Measurements from ENCODE around the gene ZNF74.
"Not testable (repeated sequence)": the region's sequence is repeated elsewhere in the genome, so short reads cannot be mapped to it uniquely, and the experiment has no call there.

Gene ZNF74

GRCh38 chr22:20393705-20394476, at the start of gene ZNF74:
Gene ZNF74 (plus strand): TSS chr22:20394151. CDS start chr22:20394629, 478 bp downstream.
- DNase-seq, result peak; percentile 37 to 94 (median 86)

- not testable (repeated sequence) for DNase-seq
Measured at GRCh38 chr22:20346553-20346952, 47.4 kb upstream of the ZNF74 start.

GRCh38 chr22:20352536-20352935, 41.4 kb upstream of the ZNF74 start:
- not testable (repeated sequence) for DNase-seq

- DNase-seq, result no peak
Measured at GRCh38 chr22:20354238-20354975, 39.5 kb upstream of the ZNF74 start.

GRCh38 chr22:20355939-20356636, 37.9 kb upstream of the ZNF74 start:
- not testable (repeated sequence) for DNase-seq

- not testable (repeated sequence) for DNase-seq
Measured at GRCh38 chr22:20356906-20357305, 37.0 kb upstream of the ZNF74 start.

- not testable (repeated sequence) for DNase-seq
Measured at GRCh38 chr22:20357967-20358366, 36.0 kb upstream of the ZNF74 start.

GRCh38 chr22:20358503-20359239, 35.3 kb upstream of the ZNF74 start:
- not testable (repeated sequence) for DNase-seq

GRCh38 chr22:20360261-20360660, 33.7 kb upstream of the ZNF74 start:
- not testable (repeated sequence) for DNase-seq

GRCh38 chr22:20360866-20361751, 32.8 kb upstream of the ZNF74 start:
- DNase-seq, result not testable (repeated sequence)

- not testable (repeated sequence) for DNase-seq
Measured at GRCh38 chr22:20361752-20362229, 32.2 kb upstream of the ZNF74 start.

- DNase-seq, result not testable (repeated sequence)
Measured at GRCh38 chr22:20362403-20362802, 31.5 kb upstream of the ZNF74 start.

- DNase-seq, result not testable (repeated sequence)
Measured at GRCh38 chr22:20364335-20365260, 29.4 kb upstream of the ZNF74 start.

- DNase-seq, result not testable (repeated sequence)
Measured at GRCh38 chr22:20366841-20367240, 27.1 kb upstream of the ZNF74 start.

- not testable (repeated sequence) for DNase-seq
Measured at GRCh38 chr22:20368875-20369274, 25.1 kb upstream of the ZNF74 start.

GRCh38 chr22:20371687-20372086, 22.3 kb upstream of the ZNF74 start:
- not testable (repeated sequence) for DNase-seq

- DNase-seq, result not testable (repeated sequence)
Measured at GRCh38 chr22:20372406-20372854, 21.5 kb upstream of the ZNF74 start.

GRCh38 chr22:20373195-20373706, 20.7 kb upstream of the ZNF74 start:
- DNase-seq, result not testable (repeated sequence)
